ENCODE data around the gene DEPP1. TPM values are rescaled to one million over a fixed set of nuclear protein-coding genes. Genes with fewer than 3 reads are reported as not detected.

The DEPP1 gene
- total and polyA plus RNA-seq, 2 of the 13 experiments (the other 11 are each of a cell fraction or from before 2014, with no cell fraction given), result 14.8 to 270 TPM

- no peak for TF ChIP-seq SOX6 (IDR thresholded peaks at IDR 0.05)
- TF ChIP-seq SOX6 (CRISPR knock-in tag; IDR thresholded peaks at IDR 0.05), result peak; percentile 89
- no peak for TF ChIP-seq AHDC1 (CRISPR knock-in tag; IDR thresholded peaks at IDR 0.05; ENCODE audit: borderline replicate concordance)
- peak; percentile 82 for TF ChIP-seq TGIF2 (CRISPR knock-in tag; IDR thresholded peaks at IDR 0.05)
- TF ChIP-seq ZNF558 (CRISPR knock-in tag; IDR thresholded peaks at IDR 0.05; ENCODE audit: borderline replicate concordance), result peak; percentile 76; the same call in 1 of the 2 replicates
- TF ChIP-seq ZNF713 (CRISPR knock-in tag; IDR thresholded peaks at IDR 0.05), result 0 out of 2 replicates have a peak, but pooled peaks have one; percentile 29
- 0 out of 2 replicates have a peak, but pooled peaks have one; percentile 82 for TF ChIP-seq ATF6 (CRISPR knock-in tag; conservative IDR thresholded peaks at IDR 0.05)
- TF ChIP-seq DNMT3B (CRISPR knock-in tag; conservative IDR thresholded peaks at IDR 0.05), result 0 out of 2 replicates have a peak, but pooled peaks have one; percentile 63
- TF ChIP-seq ZNF7 (CRISPR knock-in tag; IDR thresholded peaks at IDR 0.05), result no peak
- TF ChIP-seq MED1 (CRISPR knock-in tag; IDR thresholded peaks at IDR 0.05), result peak; percentile 99
- TF ChIP-seq ZNF660 (CRISPR knock-in tag; IDR thresholded peaks at IDR 0.05; ENCODE audit: borderline replicate concordance, low read depth), result no peak
- TF ChIP-seq RXRA (CRISPR knock-in tag; IDR thresholded peaks at IDR 0.05), result peak; percentile 95
- TF ChIP-seq ZNF761 (CRISPR knock-in tag; conservative IDR thresholded peaks at IDR 0.05), result no peak; the same call in 1 of the 2 replicates
- TF ChIP-seq SCMH1 (CRISPR knock-in tag; IDR thresholded peaks at IDR 0.05; ENCODE audit: borderline replicate concordance), result no peak
- peak; percentile 94; the same call in 1 of the 2 replicates for TF ChIP-seq ZNF788 (CRISPR knock-in tag; IDR thresholded peaks at IDR 0.05; ENCODE audit: borderline replicate concordance)
- TF ChIP-seq ZNF143 (CRISPR knock-in tag; IDR thresholded peaks at IDR 0.05), result peak; percentile 41; the same call in 1 of the 2 replicates
- no peak for TF ChIP-seq TOPORS (CRISPR knock-in tag; IDR thresholded peaks at IDR 0.05)
- peak; percentile 82 for TF ChIP-seq ZNF574 (CRISPR knock-in tag; IDR thresholded peaks at IDR 0.05)
Measured at GRCh38 chr10:44978570-44979280, at the start of gene DEPP1 (continued).
